Measurements from ENCODE around the gene NFIB.
A peak's percentile ranks its signal among the peaks of the same experiment; 100 is the strongest.

Gene NFIB

DNA sequence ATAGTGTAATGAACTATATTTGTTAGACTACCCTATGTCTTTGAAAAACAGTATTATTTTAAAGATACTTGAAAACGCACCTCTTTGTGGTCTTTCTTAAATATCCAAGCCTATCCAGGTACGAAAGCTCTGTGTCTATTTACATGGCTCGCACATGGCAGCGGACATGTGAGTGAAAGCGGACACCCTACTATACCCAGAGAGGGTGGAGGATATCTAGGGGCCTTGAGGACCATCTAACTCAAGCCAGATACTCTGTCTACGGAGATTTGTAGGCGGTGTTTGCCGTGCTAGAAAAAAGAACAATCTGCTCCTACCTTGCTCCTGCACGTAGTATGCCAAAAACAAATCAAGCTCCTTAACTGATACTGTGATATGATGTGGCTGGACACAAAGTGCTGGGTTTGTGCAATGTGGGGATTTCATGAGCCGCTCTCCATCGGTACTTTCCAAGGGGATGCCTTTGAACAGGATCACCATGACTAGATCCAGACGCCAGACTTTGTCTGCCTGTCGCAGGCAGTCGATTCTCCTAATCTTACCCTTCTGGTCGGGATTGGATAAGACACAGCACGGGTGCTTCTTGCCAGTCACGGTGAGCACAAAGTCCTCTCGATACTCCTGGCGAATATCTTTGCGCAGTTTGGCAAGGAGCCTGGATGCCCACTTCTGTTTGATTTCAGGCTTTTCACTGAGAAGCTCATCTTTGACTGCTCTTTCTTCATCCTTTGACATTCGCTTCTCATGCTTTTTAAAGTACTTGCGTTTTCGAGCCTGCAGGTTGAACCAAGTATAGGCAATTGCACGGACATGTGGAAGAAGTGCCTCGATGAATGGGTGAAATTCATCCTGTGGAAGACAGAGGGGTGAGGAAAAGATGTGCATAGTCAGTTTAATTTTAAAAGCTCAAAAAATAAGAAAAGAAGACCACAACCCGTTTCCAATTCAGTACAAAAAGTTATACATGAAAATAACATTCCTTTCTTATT is 7.0 kb downstream of the NFIB start:
- no peak for DNase-seq (ENCODE audit: low read depth)

GRCh38 chr9:14306188-14306587 is 7.8 kb downstream of the NFIB start:
- no peak for DNase-seq (ENCODE audit: low read depth)

DNA sequence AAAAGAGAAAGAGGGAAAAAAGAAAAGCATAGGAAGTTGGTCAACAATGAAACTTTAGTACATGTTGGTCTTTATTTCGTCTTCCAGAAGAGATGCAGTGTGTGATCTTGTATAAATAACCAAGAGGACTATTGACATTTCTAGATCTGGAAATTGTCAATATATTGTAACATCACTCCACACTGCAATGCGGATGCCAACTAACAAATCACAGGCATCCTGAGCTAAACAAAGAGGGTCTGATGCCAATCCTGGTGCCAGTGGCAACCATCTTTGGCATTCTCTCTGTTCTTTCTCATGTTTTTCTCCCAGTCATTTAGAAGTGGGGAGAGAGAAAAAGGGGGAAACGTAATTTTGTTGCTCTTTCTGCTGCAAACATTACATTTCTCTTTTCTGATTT is 9.7 kb downstream of the NFIB start:
- no peak for DNase-seq (ENCODE audit: low read depth)

- no peak for DNase-seq (ENCODE audit: low read depth)
These were observed 10.4 kb downstream of the NFIB start for GRCh38 chr9:14303521-14303920.

- no peak for DNase-seq (ENCODE audit: low read depth)
These were observed 10.8 kb downstream of the NFIB start for GRCh38 chr9:14303100-14303499.

GRCh38 chr9:14302405-14302804 is 11.5 kb downstream of the NFIB start:
- no peak for DNase-seq (ENCODE audit: low read depth)

- no peak for DNase-seq (ENCODE audit: low read depth)
These were observed 12.3 kb downstream of the NFIB start for GRCh38 chr9:14301583-14302021.

DNA sequence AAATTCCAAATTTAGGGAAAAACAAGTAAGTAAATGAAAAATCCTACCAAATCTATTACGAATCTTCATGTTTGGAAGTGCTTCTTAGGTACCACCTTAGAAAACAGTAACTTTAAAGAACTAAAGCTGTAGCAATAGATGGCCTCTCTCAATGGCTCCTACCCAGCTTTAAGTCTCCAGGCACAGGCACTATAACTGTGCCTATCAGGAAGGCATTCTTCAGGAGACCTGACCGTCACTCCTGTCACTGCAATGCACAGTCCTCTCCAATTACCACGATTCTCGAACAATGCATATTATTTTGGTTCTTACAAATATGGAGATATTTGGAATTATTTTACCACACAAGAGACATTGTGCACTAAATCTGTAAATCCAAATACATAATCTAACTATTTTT is 12.9 kb downstream of the NFIB start:
- no peak for DNase-seq (ENCODE audit: low read depth)

GRCh38 chr9:14300588-14300987 is 13.4 kb downstream of the NFIB start:
- no peak for DNase-seq (ENCODE audit: low read depth)

GRCh38 chr9:14300040-14300439 is 13.9 kb downstream of the NFIB start:
- no peak for DNase-seq (ENCODE audit: low read depth)

DNA sequence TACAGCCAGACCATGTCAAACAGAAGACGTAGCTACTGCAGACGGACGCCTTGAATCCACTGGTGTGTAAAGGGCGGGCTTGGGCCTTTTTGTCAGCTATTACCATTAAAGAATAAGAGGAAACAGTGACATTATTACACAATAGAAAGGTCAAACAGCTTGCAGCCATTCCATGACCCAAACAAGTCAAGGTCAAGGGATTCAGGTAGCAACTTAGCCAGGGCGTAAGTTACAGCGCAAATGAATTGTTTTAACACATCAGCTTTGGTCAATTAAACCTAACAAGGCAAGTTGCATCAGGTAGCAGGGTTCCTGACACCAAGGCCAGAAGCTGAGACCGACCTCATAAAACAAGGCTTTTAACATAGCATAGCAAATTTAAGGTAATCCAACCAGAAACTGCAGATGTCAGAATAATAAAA is 15.3 kb downstream of the NFIB start:
- no peak for DNase-seq (ENCODE audit: low read depth)

GRCh38 chr9:14296495-14297113 is 17.3 kb downstream of the NFIB start:
- DNase-seq (ENCODE audit: low read depth) = no peak

DNA sequence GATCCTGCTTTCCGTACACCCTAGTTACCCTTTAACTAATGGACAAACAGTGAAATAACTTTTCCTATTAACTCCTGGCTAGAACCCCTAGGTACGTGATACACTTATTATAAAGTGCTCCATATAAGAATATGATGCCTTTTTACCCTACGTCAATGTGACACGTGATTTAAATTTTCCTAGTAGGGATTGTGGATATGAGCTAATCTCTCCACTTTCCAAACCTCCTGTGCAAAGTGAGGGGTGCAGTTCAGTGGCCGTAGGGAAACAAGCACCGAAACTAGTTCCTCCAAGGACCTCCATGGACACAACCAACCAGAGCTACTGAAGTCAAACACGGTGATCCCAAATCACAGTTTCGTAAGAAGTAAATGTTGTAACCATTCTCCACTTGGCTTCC is 19.3 kb downstream of the NFIB start:
- no peak for DNase-seq (ENCODE audit: low read depth)

- no peak for DNase-seq (ENCODE audit: low read depth)
These were observed 20.1 kb downstream of the NFIB start for GRCh38 chr9:14293801-14294200.

DNA sequence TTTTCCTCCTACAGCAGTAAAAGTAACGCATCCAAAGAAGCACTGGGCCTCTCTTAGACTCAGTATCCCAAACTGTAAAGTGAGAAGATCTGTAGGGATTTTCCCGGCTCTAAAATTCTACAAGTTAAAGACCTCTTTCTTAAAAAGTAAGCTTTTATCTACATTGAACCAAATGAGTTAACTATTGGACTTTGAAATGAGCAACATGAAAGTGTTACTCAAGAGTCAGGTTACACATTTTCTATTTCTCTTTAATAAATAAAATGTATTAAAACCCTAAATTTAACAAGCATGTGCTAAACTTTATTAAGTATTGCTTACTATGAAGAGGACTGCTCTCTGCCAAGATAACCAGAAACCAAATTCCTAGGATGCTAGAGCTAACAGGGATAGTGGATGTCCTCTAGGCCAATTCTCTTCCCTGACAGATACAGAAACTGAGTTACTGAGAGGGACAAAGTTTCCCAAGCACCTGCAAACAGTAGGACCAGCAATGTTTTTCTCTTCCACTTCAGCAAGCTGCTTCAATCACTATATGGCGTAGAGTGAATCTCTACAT is 21.7 kb downstream of the NFIB start:
- no peak for DNase-seq (ENCODE audit: low read depth)

- DNase-seq (ENCODE audit: low read depth) = no peak
These were observed 24.0 kb downstream of the NFIB start for GRCh38 chr9:14289916-14290315.

- no peak for DNase-seq (ENCODE audit: low read depth)
These were observed 25.5 kb downstream of the NFIB start for GRCh38 chr9:14288433-14288832.

- DNase-seq (ENCODE audit: low read depth) = no peak
These were observed 27.8 kb downstream of the NFIB start for GRCh38 chr9:14286121-14286520.

GRCh38 chr9:14283276-14283675 is 30.7 kb downstream of the NFIB start:
- peak; percentile 1 for DNase-seq (ENCODE audit: low read depth)

DNA sequence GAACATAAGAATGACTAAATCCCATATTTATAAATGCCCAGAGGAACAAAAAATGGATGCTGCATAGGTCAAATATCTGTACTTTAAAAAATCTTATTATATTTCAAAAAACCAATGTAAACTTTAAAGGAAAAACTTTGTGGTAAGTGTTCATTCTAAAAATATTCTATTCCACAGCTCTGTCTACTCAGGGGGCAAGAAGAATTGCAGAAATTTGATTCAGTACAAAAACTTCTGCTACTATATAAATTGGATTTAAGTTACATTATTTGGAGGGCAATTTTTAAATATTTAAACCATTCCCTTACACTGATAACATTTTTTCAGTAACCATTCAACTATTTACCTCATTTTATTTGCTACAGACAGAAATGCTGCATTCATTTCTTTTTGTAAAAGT is 32.1 kb downstream of the NFIB start:
- DNase-seq (ENCODE audit: low read depth) = no peak

GRCh38 chr9:14281136-14281795 is 32.7 kb downstream of the NFIB start:
- no peak for DNase-seq (ENCODE audit: low read depth)

- no peak for DNase-seq (ENCODE audit: low read depth)
These were observed 34.3 kb downstream of the NFIB start for GRCh38 chr9:14279671-14280070.

Data from EH (cell line).